HEK293 (cell line): ENCODE measurements around the gene IGF2BP2.

Experiments used
- CTCF ChIA-PET: fragments of 350-600 bp; formaldehyde crosslinking; extraction: SDS; loops from one replicate; lab custom pipeline; 2021; ENCODE audit warnings: antibody characterized with exemption; lab: Yijun Ruan, JAX
- POLR2A ChIA-PET: fragments of 300-600 bp; formaldehyde crosslinking; extraction: SDS; loops from one replicate; lab custom pipeline; 2020; ENCODE audit warnings: antibody characterized with exemption, inconsistent platforms; lab: Yijun Ruan, JAX
- H3K27ac ChIP-seq: fragments of 200-500 bp; sonication (Bioruptor generic); 2 replicates; pipeline ENCODE4 v1.5.1; 2014; ENCODE audit warnings: low read depth, low read length, control low read depth, inconsistent platforms; ENCODE audit errors: extremely low read depth
- H3K36me3 ChIP-seq, 2 experiments: fragments of 200-500 bp in 1 of 2; sonication (Bioruptor generic) in 1 of 2; 1 replicate in 1 of 2; 2 replicates in 1 of 2; pipeline ENCODE4 v1.5.1; 2014 to 2017; ENCODE audit warnings: inconsistent platforms in 2 of 2, low read length in 2 of 2; ENCODE audit not compliant: control insufficient read depth in 2 of 2, insufficient read depth in 1 of 2
- H3K4me1 ChIP-seq: fragments of 200-500 bp; sonication (Bioruptor generic); 2 replicates; pipeline ENCODE4 v1.5.1; 2014; ENCODE audit warnings: mild to moderate bottlenecking, low read length, inconsistent platforms; ENCODE audit not compliant: control insufficient read depth, insufficient read depth
- H3K4me3 ChIP-seq: 2 replicates; pipeline ENCODE4 v1.5.1; 2011; ENCODE audit warnings: low read depth, mild to moderate bottlenecking, control low read depth, low read length, moderate library complexity
- H3K9me3 ChIP-seq: fragments of 200-500 bp; sonication (Bioruptor generic); 2 replicates; pipeline ENCODE4 v1.5.1; 2014; ENCODE audit warnings: low read depth, low read length, inconsistent platforms; ENCODE audit not compliant: control insufficient read depth, insufficient read depth
- GLIS1 ChIP-seq: fragments of 450-650 bp; formaldehyde crosslinking; IDR thresholded peaks from 2 replicates; pipeline ENCODE4 v1.5.1; 2016; ENCODE audit warnings: missing biosample characterization, missing genetic modification characterization
- PRDM2 ChIP-seq: fragments of 450-650 bp; formaldehyde crosslinking; IDR thresholded peaks from 2 replicates; pipeline ENCODE4 v1.5.1; 2016; ENCODE audit warnings: missing biosample characterization, missing genetic modification characterization, borderline replicate concordance
- WT1 ChIP-seq: fragments of 450-650 bp; formaldehyde crosslinking; IDR thresholded peaks from 2 replicates; pipeline ENCODE4 v1.5.1; 2016; ENCODE audit warnings: missing biosample characterization, missing genetic modification characterization
- ZBTB17 ChIP-seq: fragments of 450-650 bp; formaldehyde crosslinking; IDR thresholded peaks from 2 replicates; pipeline ENCODE4 v1.5.1; 2016; ENCODE audit warnings: missing biosample characterization, missing genetic modification characterization
- ZBTB6 ChIP-seq: fragments of 450-650 bp; formaldehyde crosslinking; IDR thresholded peaks from 2 replicates; pipeline ENCODE4 v1.5.1; 2017; ENCODE audit warnings: missing biosample characterization, missing genetic modification characterization
- ZNF202 ChIP-seq: fragments of 450-650 bp; formaldehyde crosslinking; IDR thresholded peaks from 2 replicates; pipeline ENCODE4 v1.5.1; 2016; ENCODE audit warnings: missing biosample characterization, missing genetic modification characterization, borderline replicate concordance
- ZNF24 ChIP-seq: fragments of 450-650 bp; formaldehyde crosslinking; IDR thresholded peaks from 2 replicates; pipeline ENCODE4 v1.5.1; 2016; ENCODE audit warnings: missing biosample characterization, missing genetic modification characterization
- ZNF26 ChIP-seq: fragments of 450-650 bp; formaldehyde crosslinking; IDR thresholded peaks from 2 replicates; pipeline ENCODE4 v1.5.1; 2016; ENCODE audit warnings: missing biosample characterization, missing genetic modification characterization
- ZNF398 ChIP-seq: fragments of 450-650 bp; formaldehyde crosslinking; IDR thresholded peaks from 2 replicates; pipeline ENCODE4 v1.5.1; 2017; ENCODE audit warnings: missing biosample characterization, missing genetic modification characterization
- ZNF513 ChIP-seq: fragments of 450-650 bp; IDR thresholded peaks from 2 replicates; pipeline ENCODE4 v1.5.1; 2018; ENCODE audit warnings: missing biosample characterization, missing genetic modification characterization
- ZNF518A ChIP-seq: fragments of 450-650 bp; formaldehyde crosslinking; conservative IDR thresholded peaks from 2 replicates; pipeline ENCODE4 v1.5.1; 2016; ENCODE audit warnings: low read depth, missing biosample characterization, missing genetic modification characterization
- ZNF555 ChIP-seq: fragments of 450-650 bp; formaldehyde crosslinking; conservative IDR thresholded peaks from 2 replicates; pipeline ENCODE4 v1.5.1; 2017; ENCODE audit warnings: missing biosample characterization, mild to moderate bottlenecking, missing genetic modification characterization, inconsistent platforms
- ZNF76 ChIP-seq: fragments of 450-650 bp; formaldehyde crosslinking; IDR thresholded peaks from 2 replicates; pipeline ENCODE4; 2016; ENCODE audit warnings: low read depth, missing biosample characterization, missing genetic modification characterization, borderline replicate concordance
- ZSCAN4 ChIP-seq: fragments of 450-650 bp; formaldehyde crosslinking; IDR thresholded peaks from 2 replicates; pipeline ENCODE4 v1.5.1; 2017; ENCODE audit warnings: missing biosample characterization, missing genetic modification characterization

Gene IGF2BP2

GRCh38 chr3:185705498-185705897 is 119.3 kb downstream of the IGF2BP2 start (continued):
- no peak for TF ChIP-seq ZBTB6

GRCh38 chr3:185702262-185703225 is 122.3 kb downstream of the IGF2BP2 start:
- POLR2A ChIA-PET = interaction anchor here (0.6 kb wide), 1 partner anchor 40 kb away, joined by 5 read pairs; no protein-coding TSS in a partner anchor
- CTCF ChIA-PET = interaction anchor here (0.7 to 1.5 kb wide), 3 partner anchors 42 to 85 kb away, joined by 3 to 5 read pairs (median 3); no protein-coding TSS in a partner anchor
- no peak overlapping the region for H3K4me3 ChIP-seq
- H3K9me3 ChIP-seq = no peaks in the 10 kb centered on the region
- no peaks in the 10 kb centered on the region for H3K4me1 ChIP-seq
- no peak overlapping the region for H3K27ac ChIP-seq
- H3K36me3 ChIP-seq = no peaks in the 10 kb centered on the region
- TF ChIP-seq WT1 (peak; percentile 80), GLIS1 (tag by site-specific recombination) (peak; percentile 28; the same call in 1 of the 2 replicates), ZNF398 (tag by site-specific recombination) (0 out of 2 replicates have a peak, but pooled peaks have one; percentile 24), ZNF513 (no peak), ZNF518A (tag by site-specific recombination) (no peak), ZBTB17 (tag by site-specific recombination) (peak; percentile 64; the same call in 1 of the 2 replicates), ZSCAN4 (no peak), ZNF26 (tag by site-specific recombination) (no peak), ZNF76 (tag by site-specific recombination) (no peak), ZNF24 (tag by site-specific recombination) (no peak), ZNF202 (tag by site-specific recombination) (no peak), PRDM2 (tag by site-specific recombination) (no peak), ZNF555 (no peak)
